ENCODE results near the gene MTUS2. TPM values are rescaled to one million over a fixed set of nuclear protein-coding genes. Genes with fewer than 3 reads are reported as not detected.
A peak's percentile ranks its signal among the peaks of the same experiment; 100 is the strongest.

Gene MTUS2
- polyA plus RNA-seq, 3 donors from 2014 or later, result 0.02 TPM; not detected in 2

DNA sequence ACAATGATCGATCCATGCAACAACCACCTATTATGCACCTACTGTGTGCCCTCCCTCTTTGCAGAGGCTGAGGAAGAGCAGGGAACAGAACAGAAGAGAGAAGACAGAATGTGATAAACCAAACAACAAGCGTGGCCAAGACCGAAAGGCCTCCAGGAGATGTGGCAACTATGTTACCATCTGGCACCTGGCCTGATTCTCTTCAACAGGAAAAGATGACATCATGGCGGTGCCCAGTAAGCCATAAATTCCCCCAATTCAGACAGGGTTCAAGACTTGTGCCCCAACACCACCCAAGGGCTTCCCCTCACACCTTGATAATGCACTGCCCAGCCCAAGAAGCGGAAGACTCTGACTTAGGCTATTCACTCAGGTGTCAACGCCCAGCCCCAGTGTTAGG, 731.1 kb downstream of the MTUS2 start:
- no peaks in the 10 kb centered on the region for H3K9me3 Mint-ChIP-seq

More for the DNA sequence above, 731.1 kb downstream of the MTUS2 start:
- H3K4me1 Mint-ChIP-seq, result peaks cover 0 to 1% of the 10 kb centered on the region in 2 donors
- H3K27me3 Mint-ChIP-seq (ENCODE audit: low read depth in 3 of 3), result peaks cover 0 to 2% (median 0%) of the 10 kb centered on the region in 3 donors
- no peak for DNase-seq
- peaks cover 12 to 34% (median 20%) of the 10 kb centered on the region in 3 donors for H3K36me3 Mint-ChIP-seq
- peak overlapping the region in 2 of 6 donors; percentile 6 to 7 for H3K27ac Mint-ChIP-seq
- no peak overlapping the region for H3K4me3 Mint-ChIP-seq

Other genes with a start within 250 kb of the MTUS2 start
- 100 to 1,000 TPM; 136 to 152 (median 138) TPM for gene POMP, start 161.2 kb upstream of the MTUS2 start, polyA plus RNA-seq
- gene SLC46A3, start 101.4 kb upstream of the MTUS2 start, polyA plus RNA-seq, result 10 to 100 TPM; 15.7 to 28.8 (median 26.7) TPM

All from immature natural killer cell (primary cell).